ENCODE data around the gene EXOC2.
"Not testable (repeated sequence)": the region's sequence is repeated elsewhere in the genome, so short reads cannot be mapped to it uniquely, and the experiment has no call there.

Gene EXOC2

DNA sequence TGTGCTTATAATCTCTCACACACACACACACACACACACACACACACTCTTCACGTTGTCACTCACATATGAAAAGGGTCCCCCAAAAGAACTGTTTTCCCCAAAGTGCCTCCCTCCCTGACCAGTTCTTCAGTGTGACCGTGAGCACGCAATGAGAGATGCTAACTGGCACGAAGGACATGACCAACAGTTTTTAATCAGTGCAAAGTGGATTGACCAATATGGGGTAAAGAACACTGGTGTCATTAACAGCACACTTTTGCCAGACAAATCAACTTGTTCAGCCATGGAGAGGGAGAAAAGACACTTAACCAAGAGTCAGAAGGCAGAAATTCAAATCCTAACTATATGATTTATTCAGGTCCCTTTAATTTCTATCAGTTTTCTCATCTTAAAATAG, 15.0 kb downstream of the EXOC2 start:
- DNase-seq = no peak

DNA sequence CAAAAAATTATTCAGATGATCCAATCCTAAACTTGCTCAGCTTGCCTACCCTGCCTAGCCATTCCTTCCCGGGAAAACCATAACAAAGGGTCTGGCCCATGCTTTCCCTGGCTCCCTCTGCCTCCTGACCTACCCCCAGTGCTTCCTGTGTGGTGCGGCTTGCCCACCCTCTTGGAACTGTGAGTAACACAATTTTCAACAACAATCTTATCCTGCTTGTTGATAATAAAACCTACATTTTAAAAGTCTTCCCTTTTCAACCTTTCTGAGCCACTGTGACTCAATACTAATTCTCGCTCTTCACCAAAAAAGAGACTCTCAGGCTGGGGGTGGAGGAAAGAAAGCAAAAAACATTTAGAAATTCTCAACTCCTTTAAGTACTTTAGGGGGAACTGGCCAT, 18.0 kb downstream of the EXOC2 start:
- DNase-seq = no peak

DNA sequence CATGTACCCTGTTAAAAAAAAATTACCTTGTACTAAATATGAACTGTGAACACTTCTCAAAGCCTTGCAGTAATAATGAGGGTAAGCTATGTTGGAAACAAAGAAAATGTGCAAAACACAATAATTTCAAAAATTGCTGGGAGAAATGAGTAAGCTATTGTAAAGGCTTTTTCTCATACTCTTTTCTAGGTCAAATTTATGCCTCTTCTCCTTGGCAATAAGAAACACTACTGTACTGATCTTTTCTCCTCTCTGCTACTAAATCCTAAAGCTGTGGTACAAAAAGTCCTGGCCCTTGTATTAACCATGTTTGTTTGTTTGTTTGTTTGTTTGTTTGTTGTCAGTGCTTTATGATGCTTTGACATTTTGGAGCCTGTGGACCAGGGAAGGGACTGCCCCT, 18.5 kb downstream of the EXOC2 start:
- no peak for DNase-seq

DNA sequence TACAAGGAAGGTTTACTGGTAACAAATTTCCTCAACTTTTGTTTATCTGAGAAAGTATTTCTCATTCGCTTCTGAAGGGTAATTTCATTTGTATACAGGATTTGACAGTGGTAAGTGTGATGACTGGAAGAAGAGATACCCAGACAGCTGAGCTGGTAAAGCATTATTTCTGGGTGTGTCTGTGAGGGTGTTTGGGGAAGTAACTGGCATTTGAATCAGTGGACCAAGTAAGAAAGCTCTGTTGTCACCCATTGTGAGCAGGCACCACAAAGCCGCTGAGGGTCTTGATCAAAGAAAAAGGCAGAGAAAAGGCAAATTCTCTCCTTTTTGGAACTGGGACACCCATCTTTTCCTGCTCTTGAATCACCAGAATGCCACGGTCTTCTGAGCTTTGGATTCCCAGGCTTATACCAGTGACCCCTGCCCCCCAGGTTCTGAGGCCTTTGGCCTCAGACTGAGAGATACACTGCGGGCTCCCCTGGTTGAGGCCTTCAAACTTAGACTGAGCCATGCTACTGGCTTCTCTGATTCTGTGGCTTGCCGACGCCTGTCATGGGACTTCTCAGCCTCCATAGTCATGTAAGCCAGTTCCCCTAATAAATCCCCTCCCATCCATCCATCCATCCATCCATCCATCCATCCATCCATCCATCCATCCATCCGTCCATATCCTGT, 25.5 kb downstream of the EXOC2 start:
- DNase-seq = no peak

DNA sequence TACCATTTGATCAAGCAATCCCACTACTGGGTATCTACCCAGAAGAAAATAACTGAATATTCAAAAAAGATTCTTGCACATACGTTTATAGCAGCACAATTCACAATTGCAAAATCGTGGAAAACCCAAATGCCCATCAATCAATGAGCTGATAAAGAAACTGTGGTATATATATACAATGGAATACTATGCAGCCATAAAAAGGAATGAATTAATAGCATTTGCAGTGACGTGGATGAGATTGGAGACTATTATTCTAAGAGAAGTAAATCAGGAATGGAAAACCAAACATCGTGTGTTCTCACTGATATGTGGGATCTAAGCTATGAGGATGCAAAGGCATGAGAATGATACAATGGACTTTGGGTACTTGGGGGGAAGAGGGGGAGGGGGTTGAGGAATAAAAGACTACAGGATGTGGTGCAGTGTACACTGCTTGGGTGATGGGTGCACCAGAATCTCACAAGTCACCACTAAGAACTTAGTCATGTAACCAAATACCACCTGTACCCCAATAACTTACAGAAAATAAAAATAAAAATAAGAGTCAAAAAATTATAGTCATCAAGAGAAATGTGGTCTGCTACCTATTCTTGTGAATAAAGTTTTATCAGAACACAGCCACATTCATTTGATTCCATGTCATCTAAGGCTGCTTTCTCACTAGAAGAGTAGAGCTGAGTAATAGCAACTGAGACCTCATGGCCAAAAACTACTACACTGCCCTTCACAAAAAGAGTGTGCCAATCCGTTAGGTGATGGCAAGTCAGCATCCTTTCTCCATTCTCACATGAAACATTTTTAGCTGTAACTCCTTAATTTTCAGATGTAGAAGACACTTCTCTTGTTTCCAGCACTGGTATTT, 27.3 kb downstream of the EXOC2 start:
- DNase-seq = no peak

DNA sequence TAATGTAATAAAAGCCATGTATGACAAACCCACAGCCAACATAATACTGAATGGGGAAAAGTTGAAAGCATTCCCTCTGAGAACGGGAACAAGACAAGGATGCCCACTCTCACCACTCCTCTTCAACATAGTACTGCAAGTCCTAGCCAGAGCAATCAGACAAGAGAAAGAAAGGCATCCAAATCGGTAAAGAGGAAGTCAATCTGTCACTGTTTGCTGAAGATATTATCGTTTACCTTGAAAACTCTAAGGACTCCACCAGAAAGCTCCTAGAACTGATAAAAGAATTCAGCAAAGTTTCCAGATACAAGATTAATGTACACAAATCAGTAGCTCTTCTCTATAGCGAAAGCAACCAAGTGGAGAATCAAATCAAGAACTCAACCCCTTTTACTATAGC, 29.2 kb downstream of the EXOC2 start:
- DNase-seq = not testable (repeated sequence)

DNA sequence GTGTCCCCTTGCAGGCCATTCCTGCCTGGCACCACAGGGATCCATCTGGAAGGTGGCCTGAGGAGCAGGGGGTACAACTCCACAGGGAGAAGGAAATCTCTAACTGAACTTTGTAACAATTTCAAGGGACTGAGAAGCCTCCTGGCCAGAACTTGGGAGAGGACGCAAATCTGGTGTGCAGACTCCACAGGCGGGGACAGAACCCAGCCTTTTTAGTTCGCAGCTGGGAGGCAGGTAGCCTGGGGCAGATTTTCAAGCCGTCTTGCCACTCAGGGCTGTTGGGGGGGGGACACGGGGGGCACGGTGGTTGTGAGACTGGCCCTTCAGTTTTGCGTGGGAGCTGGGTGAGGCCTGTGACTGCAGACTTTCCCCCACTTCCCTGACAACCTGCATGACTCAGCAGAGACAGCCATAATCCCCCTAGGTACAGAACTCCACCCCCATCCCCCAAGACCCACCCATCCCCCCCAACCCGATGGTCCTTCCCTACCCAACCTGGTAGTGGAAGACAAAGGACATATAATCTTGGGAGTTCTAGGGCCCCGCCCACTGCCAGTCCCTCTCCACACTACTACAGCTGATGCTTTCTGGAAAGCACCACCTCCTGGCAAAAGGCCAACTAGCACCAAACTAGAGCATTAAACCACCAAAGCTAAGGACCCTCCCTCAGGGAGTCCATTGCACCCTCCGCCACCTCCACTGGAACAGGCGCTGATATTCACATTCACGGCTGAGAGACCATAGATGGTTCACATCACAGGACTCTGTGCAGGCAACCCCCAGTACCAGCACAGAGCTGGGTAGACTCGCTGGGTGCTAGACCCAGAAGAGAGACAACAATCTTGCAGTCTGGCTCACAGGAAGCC, 33.0 kb downstream of the EXOC2 start:
- DNase-seq = no peak

DNA sequence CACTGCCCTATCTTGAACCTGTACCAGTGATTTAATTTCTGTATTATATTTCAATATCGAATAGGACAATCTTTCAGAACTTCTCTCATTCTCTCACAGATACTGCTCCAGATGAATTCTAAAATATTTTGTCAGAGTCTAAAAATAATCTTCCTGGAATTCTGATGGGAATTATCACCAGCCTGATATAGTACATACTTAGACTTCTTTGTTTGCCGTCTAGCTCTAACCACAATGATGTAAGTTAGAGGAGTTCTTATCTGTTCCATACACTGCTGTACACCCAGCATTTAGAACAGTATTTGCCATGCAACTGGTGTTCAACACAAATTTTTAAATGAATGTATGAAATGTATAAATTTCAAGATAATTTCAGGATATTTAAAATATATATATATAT, 34.7 kb downstream of the EXOC2 start:
- no peak for DNase-seq

DNA sequence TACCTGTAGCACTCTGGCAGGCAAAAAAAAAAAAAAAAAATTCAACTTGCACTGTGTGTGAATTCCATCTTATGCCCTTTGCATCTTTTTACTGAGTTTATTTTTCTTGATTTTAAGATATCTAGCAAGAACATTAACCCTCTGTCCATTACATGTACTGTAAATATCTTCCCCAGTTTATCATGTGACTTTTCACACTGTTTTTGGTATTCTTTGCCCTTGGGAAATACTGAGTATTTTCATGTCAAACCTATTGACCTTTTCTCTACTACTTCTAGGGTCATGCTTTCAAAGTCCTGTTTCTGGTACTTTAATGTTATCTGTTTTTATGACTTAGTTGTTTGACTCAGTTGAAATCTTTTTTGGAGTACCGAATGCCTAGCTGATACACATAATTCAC, 35.2 kb downstream of the EXOC2 start:
- no peak for DNase-seq

DNA sequence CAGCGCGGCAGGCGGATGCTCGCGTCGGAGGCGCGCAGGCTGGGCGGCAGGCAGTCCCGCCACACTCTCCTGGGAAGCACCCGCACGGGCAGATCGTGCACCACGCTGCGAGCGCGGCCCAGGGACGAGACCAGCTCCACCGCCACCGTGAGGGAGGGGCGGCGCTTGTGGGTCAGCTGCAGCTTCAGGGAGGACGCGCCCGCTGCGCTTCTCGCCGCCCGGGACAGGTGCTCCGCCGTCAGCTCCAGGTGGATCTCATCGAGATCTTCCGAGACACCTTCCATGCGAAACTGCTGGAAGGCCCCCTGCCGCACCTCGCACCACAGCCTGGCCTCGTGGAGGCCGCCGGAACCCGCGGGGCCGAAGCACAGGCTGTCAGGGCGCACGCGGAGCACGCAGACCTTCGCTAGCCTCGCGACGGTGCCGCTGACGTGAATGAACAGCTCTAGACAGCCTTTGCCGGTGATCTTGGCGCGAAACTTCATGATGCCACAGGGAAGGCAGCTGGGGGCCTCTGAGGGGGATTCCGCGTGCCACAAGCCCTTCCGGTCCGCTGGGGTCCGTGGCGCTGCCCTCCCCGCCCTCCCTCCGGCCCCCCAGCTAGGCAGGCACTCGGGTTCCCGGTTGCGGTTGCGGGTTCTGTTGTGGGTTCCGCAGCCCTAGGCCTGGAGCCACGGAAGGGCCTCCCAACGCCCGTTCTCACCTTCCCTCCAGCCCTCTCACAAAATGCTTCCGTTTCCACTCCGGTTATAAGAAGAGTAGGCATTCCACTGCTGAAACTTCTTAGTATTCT, 36.3 kb downstream of the EXOC2 start, which contains the start of gene HUS1B:
HUS1B (minus strand) TSS at position 641 of the 793 bp plus-strand sequence; CDS start at position 485, 156 bp downstream.
- no peak for DNase-seq

DNA sequence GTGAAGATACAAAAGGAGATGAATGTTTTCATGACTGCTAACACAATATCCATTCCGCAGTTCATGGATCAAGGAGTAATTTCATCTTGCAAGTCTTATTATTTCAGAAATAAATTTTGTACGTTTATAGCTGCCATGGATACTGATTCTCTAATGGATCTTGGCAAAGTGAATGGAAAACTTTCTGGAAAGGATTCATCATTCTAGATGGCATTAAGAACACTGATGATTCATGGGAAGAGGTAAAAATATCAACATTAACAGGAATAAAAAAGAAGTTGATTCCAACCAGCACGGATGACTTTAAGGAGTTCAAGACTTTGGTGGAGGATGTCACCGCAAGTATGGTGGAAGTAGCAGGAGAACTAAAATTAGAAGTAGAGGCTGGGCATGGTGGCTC, 38.8 kb downstream of the EXOC2 start:
- DNase-seq = no peak

DNA sequence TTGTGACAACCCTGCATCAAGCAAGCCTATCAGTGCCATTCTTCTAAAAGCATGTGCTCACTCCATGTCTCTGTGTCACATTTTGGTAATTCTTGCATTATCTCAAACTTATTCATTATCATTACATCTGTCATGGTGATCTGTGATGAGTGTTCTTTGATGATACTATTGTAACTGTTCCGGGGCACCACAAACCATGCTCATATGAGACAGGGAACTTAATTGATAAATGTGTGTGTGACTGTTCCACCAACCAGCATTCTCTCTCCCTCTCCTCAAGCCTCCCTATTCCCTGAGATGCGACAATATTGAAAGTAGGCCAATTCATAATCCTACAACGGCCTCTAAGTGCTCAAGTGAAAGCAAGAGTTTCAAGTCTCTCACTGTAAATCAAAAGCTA, 40.1 kb downstream of the EXOC2 start:
- no peak for DNase-seq

DNA sequence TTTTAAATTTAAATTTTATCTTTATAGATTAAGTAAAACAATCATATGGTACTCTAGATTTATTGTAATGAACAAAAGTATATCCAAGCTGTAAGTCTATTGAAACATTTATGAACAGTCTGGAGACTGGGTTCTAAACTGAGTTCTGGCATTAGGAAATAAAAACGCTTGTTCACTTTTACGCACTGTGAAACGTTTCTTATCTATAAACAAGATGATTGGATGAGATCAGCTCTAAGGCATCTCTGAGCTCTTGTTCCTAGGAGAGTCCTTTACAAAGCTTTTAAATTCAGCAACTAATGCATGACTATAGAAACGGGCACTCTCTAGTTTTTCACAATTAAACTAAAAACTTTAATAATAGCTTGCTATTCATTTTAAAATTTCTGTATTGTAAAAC, 42.8 kb downstream of the EXOC2 start:
- no peak for DNase-seq

DNA sequence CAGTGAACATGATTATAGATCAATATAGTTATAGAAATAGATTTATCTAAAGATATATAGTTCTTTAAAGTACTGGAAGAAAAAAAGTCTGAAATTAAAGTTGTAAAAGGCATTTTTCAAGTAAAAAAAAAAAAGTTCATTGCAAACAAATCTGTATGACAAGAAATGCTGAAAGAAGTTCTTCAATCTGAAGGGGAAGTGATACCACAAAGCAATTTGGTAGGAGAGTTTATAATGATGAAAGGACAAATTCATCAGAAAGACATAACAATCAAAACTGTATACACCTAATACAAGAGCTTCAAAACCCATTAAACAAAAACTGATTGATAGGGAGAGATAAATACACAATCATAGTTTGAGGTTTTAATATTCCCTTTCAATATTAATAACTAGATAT, 50.1 kb downstream of the EXOC2 start:
- DNase-seq = no peak

DNA sequence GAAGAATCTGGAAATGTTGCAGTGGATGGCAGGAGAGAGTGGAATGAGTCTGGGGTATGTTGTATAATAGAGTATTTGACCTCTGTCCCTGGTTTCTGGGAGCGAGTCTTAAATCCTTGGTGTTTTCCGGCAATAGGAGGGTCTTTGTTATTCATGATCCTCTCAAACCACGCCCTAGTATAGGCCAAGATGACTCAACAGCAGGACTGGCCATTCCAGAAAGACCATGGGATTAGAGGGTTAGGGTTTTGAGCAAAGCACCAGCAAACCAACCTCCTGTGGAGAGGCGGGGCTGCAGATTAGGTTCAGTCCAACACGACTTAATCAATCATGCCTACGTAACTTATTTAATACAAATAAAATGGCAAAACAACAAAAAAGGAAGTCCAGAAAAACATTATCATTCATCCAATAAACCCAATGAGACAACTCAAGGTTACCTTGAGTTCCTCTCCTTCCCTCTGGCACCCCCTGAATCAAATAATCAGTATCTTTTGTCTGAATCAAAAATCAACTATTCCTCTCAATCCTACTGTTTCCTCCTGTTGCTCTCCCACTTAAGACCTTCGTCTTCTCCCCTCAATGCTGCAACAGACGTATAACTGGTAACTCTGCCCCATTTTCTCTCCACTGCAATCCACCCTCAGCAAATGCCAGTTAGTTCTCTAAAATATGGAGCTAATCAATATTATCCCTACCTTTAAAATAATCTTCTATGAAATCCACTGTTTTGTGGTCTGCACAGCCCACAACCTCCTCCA, 51.5 kb downstream of the EXOC2 start:
- no peak for DNase-seq

DNA sequence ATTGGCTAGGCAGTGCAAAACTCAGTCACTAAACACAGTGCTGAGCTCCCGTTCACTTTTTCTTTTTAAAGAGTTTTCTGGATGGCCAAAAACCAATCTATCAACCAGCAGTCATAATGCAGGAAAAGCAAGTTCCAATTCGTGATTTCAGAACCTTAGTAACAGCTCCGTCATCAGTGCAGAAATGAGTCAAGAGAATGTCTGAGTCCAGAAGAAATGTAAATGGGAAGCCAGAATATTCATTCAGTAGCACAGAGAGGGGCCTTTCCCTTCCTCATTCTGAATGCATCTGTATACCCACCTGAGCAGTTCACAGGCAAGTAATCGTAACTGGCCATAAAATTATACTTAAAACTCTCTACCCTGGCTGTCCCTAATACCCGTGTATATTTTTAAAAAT, 56.5 kb downstream of the EXOC2 start:
- DNase-seq = no peak

DNA sequence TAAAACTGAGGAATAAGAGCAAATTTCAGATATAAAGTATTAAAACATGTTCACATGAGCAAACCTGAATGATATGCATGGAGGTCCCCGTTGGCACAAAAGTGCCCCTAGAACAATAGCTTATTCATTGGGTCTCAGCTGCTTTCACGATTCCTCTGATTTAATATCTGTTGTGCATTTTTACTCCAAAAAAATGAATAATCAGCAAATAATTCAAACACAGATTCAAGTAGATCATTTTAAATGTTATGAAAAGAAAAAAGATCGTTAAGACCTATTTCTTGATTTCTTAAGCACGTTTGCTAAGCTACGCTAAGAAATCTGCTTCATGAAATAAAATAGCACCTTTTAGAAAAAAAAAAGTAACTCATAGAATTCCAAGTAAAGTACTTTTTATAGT, 57.7 kb downstream of the EXOC2 start:
- no peak for DNase-seq

DNA sequence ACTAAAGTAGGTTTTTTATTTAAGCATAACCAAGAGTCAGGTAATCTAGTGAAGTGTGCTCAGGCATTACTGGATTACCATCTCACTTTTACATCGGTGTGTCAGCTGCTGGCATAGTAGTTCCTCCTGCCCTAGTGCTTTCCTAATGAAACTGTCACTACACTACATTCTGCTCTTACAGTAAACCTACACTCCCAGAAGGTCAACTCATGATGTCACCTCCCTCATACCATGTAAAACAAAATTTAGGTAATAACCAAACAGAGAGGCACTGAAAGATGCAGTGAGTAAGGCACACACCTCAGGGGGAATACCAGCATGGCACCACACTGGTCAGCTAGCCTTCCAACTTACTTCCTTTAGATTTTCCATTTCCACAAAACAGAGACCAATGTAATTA, 59.3 kb downstream of the EXOC2 start:
- DNase-seq = no peak

DNA sequence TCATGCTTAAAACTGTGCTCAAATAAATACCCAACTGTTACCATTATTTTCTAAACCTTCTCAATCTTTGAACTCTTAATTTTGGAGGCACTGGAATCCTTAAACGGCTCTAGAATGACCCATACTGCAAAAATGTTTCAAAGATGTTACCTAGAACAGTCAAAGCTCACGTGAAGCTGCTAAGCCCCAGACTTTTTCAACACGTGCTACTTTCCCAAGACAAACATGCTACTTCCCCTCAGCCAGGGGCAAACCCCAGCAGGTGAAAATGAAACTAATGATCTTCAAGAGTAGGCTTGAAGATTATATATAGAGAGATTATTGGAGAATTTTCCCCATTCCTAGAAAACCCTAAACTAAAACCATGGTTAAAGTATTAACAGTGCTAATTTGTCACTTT, 64.2 kb downstream of the EXOC2 start:
- DNase-seq = no peak

DNA sequence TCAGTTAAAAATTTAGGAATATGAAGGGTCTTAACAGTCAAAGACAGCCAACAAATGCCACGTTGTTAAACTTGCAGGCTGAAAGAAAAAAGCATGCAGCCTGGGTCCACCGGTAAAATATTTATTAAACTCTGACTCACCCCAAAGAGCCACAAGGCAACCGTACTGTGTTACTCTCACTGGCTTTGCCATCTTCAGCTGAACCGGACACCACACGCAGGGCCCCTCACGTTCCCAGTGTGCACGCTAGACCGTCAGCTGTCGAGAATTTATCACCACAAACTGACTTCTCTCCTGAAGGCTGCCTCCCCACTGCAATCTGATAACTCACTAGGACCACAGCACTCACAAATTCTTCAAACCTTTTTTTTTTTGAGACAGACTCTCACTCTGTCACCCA, 66.7 kb downstream of the EXOC2 start:
- DNase-seq = no peak

DNA sequence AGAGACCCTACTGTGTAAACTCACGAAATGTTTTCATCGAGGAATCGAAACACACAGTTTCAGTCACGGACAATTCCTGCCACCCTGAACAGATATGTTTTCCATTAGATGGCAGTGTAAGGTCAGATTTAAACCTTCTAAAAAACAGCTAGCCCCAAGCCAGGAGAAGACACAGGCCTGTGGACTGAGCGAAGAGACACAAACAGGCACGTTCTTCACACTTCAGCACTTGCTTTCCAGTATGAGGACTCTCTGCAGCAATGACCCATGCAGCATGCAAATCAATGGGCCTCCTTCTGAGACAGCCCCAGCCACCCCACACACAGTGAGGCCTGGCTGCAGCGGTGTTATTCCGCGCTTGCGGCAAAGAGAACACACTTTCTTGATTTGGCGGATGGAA, 68.0 kb downstream of the EXOC2 start:
- DNase-seq = no peak

DNA sequence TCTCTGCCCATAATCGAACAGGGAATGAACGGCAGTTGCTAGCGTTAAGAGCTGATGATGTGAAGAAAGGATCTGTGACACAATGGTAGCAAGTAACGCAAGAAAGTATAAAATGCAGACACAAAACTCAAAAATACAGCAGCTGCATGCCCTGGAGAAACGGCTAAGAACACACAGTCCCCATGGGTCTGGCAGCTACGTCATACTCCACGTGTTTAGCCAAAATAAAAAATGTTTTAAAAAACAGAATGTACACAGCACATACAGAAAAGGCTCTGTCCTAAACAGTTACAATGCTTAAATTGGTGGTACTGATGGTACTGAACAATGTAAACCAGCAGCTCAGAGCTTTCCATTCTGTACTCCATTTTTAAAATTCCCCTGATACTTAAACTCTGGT, 70.5 kb downstream of the EXOC2 start:
- DNase-seq = no peak

All from activated effector memory CD4-positive, alpha-beta T cell treated with Interleukin-2 at 50 U/mL for 16 hours (primary cell).